Sigmoid colon (tissue), 7 donors: ENCODE results near the gene WDR90. TPM values are rescaled to one million over a fixed set of nuclear protein-coding genes. Genes with fewer than 3 reads are reported as not detected.
"Not testable (repeated sequence)": the region's sequence is repeated elsewhere in the genome, so short reads cannot be mapped to it uniquely, and the experiment has no call there.

Experiments used
- DNase-seq: peaks from one replicate; pipeline ENCODE4 v3.0.0-alpha.2; 2019
- H3K27ac ChIP-seq, 4 donors: fragments of 200-600 bp; sonication (generic); one replicate each; pipeline ENCODE4 v1.5.1; 2016 to 2019; ENCODE audit warnings: mild to moderate bottlenecking in 1 of 4
- H3K27me3 ChIP-seq, 3 donors: fragments of 200-600 bp; sonication (generic); one replicate each; pipeline ENCODE4 v1.5.1; 2019; ENCODE audit warnings: mild to moderate bottlenecking in 1 of 3
- H3K36me3 ChIP-seq, 4 donors: fragments of 200-600 bp; sonication (generic); one replicate each; pipeline ENCODE4 v1.5.1; 2016 to 2019
- H3K4me1 ChIP-seq, 4 donors: fragments of 200-600 bp; sonication (generic); one replicate each; pipeline ENCODE4 v1.5.1; 2017 to 2019
- H3K4me3 ChIP-seq, 4 donors: fragments of 200-600 bp; sonication (generic); one replicate each; pipeline ENCODE4 v1.5.1; 2017 to 2019; ENCODE audit warnings: mild to moderate bottlenecking in 2 of 4, moderate library complexity in 1 of 4
- H3K9me3 ChIP-seq, 4 donors: fragments of 200-600 bp in 3 of 4; sonication (generic) in 3 of 4; one replicate each; pipeline versions ENCODE4 v1.5.1 to v1.6.1; 2013 to 2019
- EP300 ChIP-seq, 4 donors: sonication (generic); formaldehyde crosslinking; IDR thresholded peaks; one replicate each; pipeline ENCODE4 v1.6.1; 2017; ENCODE audit warnings: antibody characterized with exemption in 4 of 4
- POLR2A ChIP-seq, 2 donors: fragments of 450-650 bp; IDR thresholded peaks; one replicate each; pipeline ENCODE4 v1.6.1; 2016; ENCODE audit warnings: antibody characterized with exemption in 2 of 2, mild to moderate bottlenecking in 2 of 2, moderate library complexity in 2 of 2
- POLR2AphosphoS5 ChIP-seq, 4 donors: sonication (generic); formaldehyde crosslinking; IDR thresholded peaks; one replicate each; pipeline ENCODE4 v1.6.1; 2017; ENCODE audit warnings: antibody characterized with exemption in 4 of 4
- WGBS, 2 donors: extraction: QIAGEN DNeasy Blood & Tissue Kit; methylation state at CpG; one replicate each; pipeline ENCODE4 v1.1.7; 2013; 5-methylcytosine and 5-hydroxymethylcytosine counted together
- intact Hi-C: fragments of 100-400 bp; cut with DNase I; formaldehyde crosslinking; loops from one replicate; pipeline ENCODE4 v1.15.1; 2023
- polyA plus RNA-seq, 3 donors: library from polyadenylated mRNA; stranded (reverse); fragments of 200-250 nt; gene quantifications; one replicate each; pipeline ENCODE4 v1.2.3, GENCODE V29; 2013
- total RNA-seq, 4 donors: library from RNA; depleted of rRNA; stranded (reverse); fragments of >200 nt; gene quantifications; one replicate each; pipeline ENCODE4 v1.1.0, GENCODE V29; 2016
- TF ChIP-seq, protein P1 (sequence below), 4 experiments: fragments of 450-650 bp in 3 of 4; fragments of 200-600 bp in 1 of 4; IDR thresholded peaks; one replicate each; pipeline ENCODE4 v1.5.1; 2016 to 2019; ENCODE audit warnings: antibody characterized with exemption in 4 of 4, mild to moderate bottlenecking in 3 of 4, moderate library complexity in 2 of 4
- donor health status: healthy with polysubstance abuse.
- donor health status: Bipolar disorder and iron deficiency.
- donor health status: healthy.

The WDR90 gene
- total and polyA plus RNA-seq, 7 donors, result 5.4 to 49.0 (median 10.3) TPM

DNA sequence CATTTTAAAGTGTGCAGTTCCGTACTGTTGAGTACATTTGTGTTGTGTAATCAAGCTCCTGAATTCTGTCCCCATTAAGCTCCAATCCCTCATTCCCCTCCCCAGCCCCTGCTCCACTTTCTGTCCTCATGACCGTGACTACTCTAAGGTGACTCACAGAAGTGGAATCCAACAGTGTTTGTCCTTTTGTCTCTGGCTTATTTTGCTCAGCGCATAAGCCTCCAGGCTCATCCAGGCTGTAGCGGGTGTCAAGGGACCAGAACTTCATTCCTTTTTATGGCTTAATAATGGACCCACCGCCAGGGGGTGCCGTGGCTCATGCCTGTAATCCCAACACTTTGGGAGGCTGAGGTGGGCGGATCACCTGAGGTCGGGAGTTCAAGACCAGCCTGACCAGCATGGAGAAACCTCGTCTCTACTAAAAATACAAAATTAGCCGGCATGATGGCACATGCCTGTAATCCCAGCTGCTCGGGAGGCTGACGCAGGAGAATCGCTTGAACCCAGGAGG is 63.6 kb downstream of the WDR90 start:
- not testable (repeated sequence) for DNase-seq, H3K27ac ChIP-seq, H3K36me3 ChIP-seq, H3K9me3 ChIP-seq, H3K4me3 ChIP-seq
- TF ChIP-seq, protein P1, sequence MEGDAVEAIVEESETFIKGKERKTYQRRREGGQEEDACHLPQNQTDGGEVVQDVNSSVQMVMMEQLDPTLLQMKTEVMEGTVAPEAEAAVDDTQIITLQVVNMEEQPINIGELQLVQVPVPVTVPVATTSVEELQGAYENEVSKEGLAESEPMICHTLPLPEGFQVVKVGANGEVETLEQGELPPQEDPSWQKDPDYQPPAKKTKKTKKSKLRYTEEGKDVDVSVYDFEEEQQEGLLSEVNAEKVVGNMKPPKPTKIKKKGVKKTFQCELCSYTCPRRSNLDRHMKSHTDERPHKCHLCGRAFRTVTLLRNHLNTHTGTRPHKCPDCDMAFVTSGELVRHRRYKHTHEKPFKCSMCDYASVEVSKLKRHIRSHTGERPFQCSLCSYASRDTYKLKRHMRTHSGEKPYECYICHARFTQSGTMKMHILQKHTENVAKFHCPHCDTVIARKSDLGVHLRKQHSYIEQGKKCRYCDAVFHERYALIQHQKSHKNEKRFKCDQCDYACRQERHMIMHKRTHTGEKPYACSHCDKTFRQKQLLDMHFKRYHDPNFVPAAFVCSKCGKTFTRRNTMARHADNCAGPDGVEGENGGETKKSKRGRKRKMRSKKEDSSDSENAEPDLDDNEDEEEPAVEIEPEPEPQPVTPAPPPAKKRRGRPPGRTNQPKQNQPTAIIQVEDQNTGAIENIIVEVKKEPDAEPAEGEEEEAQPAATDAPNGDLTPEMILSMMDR (IDR thresholded peaks at IDR 0.05), result peak in 1 of 4 experiments; percentile 12
- TF ChIP-seq POLR2AphosphoS5 (IDR thresholded peaks at IDR 0.05), result peak in 1 of 4 donors; percentile 6
- H3K4me1 ChIP-seq, result peaks cover 0 to 38% (median 27%) of the 10 kb centered on the region in 4 donors
- intact Hi-C loops, result loop anchor here (5.0 kb wide), 1 partner anchor 345 kb away; no protein-coding TSS in a partner anchor
- 30 to 57% methylated on average over 13 of the region's 13 CpGs for WGBS, 2 donors
- peaks cover 16 to 50% (median 40%) of the 10 kb centered on the region in 3 donors for H3K27me3 ChIP-seq

DNA sequence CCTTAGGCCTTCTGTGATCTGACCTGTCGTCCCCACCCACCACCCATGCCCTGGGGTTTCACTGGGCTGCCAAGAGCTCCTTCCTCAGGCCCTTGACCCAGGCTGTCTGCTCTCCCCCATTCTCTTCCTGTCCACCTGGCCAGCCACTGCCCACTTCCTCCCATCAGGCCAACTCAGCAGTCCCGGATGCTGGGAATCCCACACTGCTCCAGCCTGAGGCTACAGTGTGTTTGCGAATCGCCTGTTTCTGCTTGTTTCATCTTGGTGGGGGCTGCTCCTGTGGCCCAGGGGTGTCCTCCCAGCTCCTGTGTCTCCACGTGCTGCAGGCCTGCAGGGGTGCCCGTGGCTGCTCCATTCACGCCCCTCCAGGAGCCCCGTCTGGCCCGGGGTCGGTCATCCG is 64.9 kb downstream of the WDR90 start:
- no peaks in the 10 kb centered on the region for H3K36me3 ChIP-seq
- intact Hi-C loops, result loop anchor here (5.0 kb wide), 1 partner anchor 343 kb away; no protein-coding TSS in a partner anchor
- no peak overlapping the region for H3K4me3 ChIP-seq
- TF ChIP-seq POLR2A (IDR thresholded peaks at IDR 0.05), result no peak
- TF ChIP-seq, protein P1 (IDR thresholded peaks at IDR 0.05), result no peak
- TF ChIP-seq EP300 (IDR thresholded peaks at IDR 0.05), result no peak
- no peak for TF ChIP-seq POLR2AphosphoS5 (IDR thresholded peaks at IDR 0.05)
- 60 to 65% methylated on average over 11 of the region's 11 CpGs for WGBS, 2 donors
- H3K4me1 ChIP-seq, result peaks cover 0 to 38% (median 28%) of the 10 kb centered on the region in 4 donors
- H3K27ac ChIP-seq, result no peak overlapping the region
- DNase-seq, result no peak
- H3K9me3 ChIP-seq, result no peaks in the 10 kb centered on the region
- peaks cover 9 to 37% (median 27%) of the 10 kb centered on the region in 3 donors for H3K27me3 ChIP-seq

DNA sequence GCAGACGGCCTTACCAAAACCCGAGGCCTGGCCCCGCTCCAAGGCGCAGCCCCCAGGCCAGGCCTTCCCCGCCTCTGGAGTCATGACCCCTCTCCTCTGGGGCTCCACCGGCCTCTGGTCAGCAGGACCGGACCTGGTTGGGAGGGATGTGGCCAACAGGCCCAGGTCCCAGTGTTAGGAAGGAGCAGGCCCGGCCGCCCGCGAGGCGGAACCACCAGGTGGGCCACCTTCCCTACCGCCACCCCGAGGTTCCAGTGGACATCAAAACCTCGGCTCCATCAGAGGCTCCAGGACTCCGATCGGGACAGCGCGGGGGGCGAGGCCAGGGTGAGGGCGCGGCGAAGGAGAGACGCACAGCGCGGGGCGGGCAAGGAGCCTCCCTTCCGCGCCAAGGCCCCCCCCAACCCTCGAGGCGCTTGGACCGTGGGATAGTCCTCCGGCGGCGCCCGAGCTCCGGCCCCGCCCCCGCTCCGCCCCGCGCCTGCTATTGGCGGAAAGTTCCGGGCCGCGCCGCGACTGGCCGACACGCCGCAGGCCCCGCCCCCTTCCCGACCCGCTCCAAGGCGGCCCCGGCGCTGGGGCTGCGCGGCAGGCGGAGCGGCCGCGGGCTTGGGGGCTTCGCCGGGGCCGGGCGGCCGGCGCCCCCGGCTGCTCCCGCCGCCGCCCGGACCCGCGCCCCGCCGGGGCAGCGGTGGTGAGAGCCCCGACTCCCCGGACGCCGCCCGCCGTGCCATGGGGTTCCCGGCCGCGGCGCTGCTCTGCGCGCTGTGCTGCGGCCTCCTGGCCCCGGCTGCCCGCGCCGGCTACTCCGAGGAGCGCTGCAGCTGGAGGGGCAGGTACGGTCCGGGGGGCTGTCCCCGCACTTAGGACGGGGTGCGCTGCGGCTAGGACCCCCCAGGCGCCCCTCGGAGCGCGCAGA is 65.7 kb downstream of the WDR90 start, which contains the start of gene METRN:
Gene METRN, plus strand, starts transcription at position 561 of the 919 bp plus-strand sequence. Its CDS starts 172 bp downstream, at position 733.
- Histone ChIP-seq H3K9me3 (no peaks in the 10 kb centered on the region), H3K4me3 (peak within 1 kb of the TSS; percentile 53 to 75 (median 64)), H3K27me3 (peaks cover 9 to 30% (median 21%) of the 10 kb centered on the region in 3 donors), H3K27ac (peak within 1 kb of the TSS; percentile 40 to 75 (median 56)), H3K4me1 (peaks cover 0 to 41% (median 31%) of the 10 kb centered on the region in 4 donors), H3K36me3 (no peaks in the 10 kb centered on the region)
- no peak for TF ChIP-seq EP300 (IDR thresholded peaks at IDR 0.05)
- TF ChIP-seq POLR2A (IDR thresholded peaks at IDR 0.05), result no peak
- peak; percentile 96 for DNase-seq
- intact Hi-C loops, result loop anchor here (5.0 kb wide), 1 partner anchor 342 kb away; no protein-coding TSS in a partner anchor
- WGBS, 2 donors, result 5 to 6% methylated on average over 108 of the region's 108 CpGs

DNA sequence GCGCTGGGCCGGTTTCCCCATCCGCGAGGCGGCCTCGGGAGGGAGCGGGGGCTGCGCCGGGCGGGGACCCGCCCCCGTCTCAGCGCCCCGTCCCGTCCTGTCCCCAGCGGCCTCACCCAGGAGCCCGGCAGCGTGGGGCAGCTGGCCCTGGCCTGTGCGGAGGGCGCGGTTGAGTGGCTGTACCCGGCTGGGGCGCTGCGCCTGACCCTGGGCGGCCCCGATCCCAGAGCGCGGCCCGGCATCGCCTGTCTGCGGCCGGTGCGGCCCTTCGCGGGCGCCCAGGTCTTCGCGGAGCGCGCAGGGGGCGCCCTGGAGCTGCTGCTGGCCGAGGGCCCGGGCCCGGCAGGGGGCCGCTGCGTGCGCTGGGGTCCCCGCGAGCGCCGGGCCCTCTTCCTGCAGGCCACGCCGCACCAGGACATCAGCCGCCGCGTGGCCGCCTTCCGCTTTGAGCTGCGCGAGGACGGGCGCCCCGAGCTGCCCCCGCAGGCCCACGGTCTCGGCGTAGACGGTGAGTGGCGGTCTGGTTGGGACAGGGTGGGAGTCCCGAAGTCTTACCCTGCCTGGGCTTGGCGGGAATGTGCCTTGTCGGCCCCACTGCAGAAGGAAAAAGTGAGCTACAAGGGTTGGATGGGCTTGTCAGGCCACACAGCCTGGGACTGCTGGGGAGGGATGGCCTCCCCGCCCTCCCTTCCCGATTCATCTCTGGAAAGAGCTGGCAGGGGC is 66.5 kb downstream of the WDR90 start:
- H3K9me3 ChIP-seq, result no peaks in the 10 kb centered on the region
- H3K27ac ChIP-seq, result peak overlapping the region; percentile 40 to 75 (median 56)
- peaks cover 0 to 44% (median 35%) of the 10 kb centered on the region in 4 donors for H3K4me1 ChIP-seq
- peak overlapping the region; percentile 53 to 75 (median 64) for H3K4me3 ChIP-seq
- WGBS, 2 donors, result 1 to 2% methylated on average over 74 of the region's 74 CpGs
- H3K36me3 ChIP-seq, result no peaks in the 10 kb centered on the region
- intact Hi-C loops, result no loop called here
- no peak for DNase-seq
- no peak for TF ChIP-seq POLR2A (IDR thresholded peaks at IDR 0.05)
- TF ChIP-seq, protein P1 (IDR thresholded peaks at IDR 0.05), result no peak
- no peak for TF ChIP-seq POLR2AphosphoS5 (IDR thresholded peaks at IDR 0.05)
- no peak for TF ChIP-seq EP300 (IDR thresholded peaks at IDR 0.05)
- peaks cover 4 to 21% (median 13%) of the 10 kb centered on the region in 3 donors for H3K27me3 ChIP-seq
